Fibroblast of pulmonary artery (primary cell): ENCODE data around the gene HSPA5.

ENCODE experiments used
- DNase-seq: peaks from one replicate; pipeline ENCODE4 v3.0.0-alpha.2; 2010; ENCODE audit warnings: low read depth
- H3K4me3 ChIP-seq: replicated peaks from 2 replicates; pipeline ENCODE4 v1.5.1; 2011; ENCODE audit warnings: low read depth, mild to moderate bottlenecking, control low read depth, low read length, moderate library complexity
- CTCF ChIP-seq: IDR thresholded peaks from 2 replicates; pipeline ENCODE4 v1.5.1; 2011; ENCODE audit warnings: mild to moderate bottlenecking, control low read depth, low read length, inconsistent platforms; ENCODE audit errors: missing control alignments

HSPA5 gene

GRCh38 chr9:125241863-125242739 lies 958 bp upstream of the HSPA5 start:
- DNase-seq: no peak
- TF ChIP-seq CTCF: no peak
- H3K4me3 ChIP-seq: peak overlapping the region; percentile 98

- peak overlapping the region; percentile 98 for H3K4me3 ChIP-seq
- no peak for TF ChIP-seq CTCF
- peak; percentile 46 for DNase-seq
These were observed 519 bp downstream of the HSPA5 start for GRCh38 chr9:125240649-125240999.

GRCh38 chr9:125239631-125240597 lies 1.2 kb downstream of the HSPA5 start:
- DNase-seq: no peak
- peak overlapping the region; percentile 98 for H3K4me3 ChIP-seq
- no peak for TF ChIP-seq CTCF

- no peak for DNase-seq
- H3K4me3 ChIP-seq: peak overlapping the region; percentile 98
- TF ChIP-seq CTCF: no peak
These were observed 2.2 kb downstream of the HSPA5 start for GRCh38 chr9:125238915-125239446.

GRCh38 chr9:125238127-125238914 lies 2.8 kb downstream of the HSPA5 start:
- TF ChIP-seq CTCF: no peak
- H3K4me3 ChIP-seq: peak overlapping the region; percentile 98
- no peak for DNase-seq

- DNase-seq: peak; percentile 18
- H3K4me3 ChIP-seq: peak overlapping the region; percentile 98
These were observed 4.5 kb downstream of the HSPA5 start for GRCh38 chr9:125236520-125237159.
